ENCODE results near the gene MSN.
"Not testable (repeated sequence)": the region's sequence is repeated elsewhere in the genome, so short reads cannot be mapped to it uniquely, and the experiment has no call there.

Gene MSN

GRCh38 chrX:65720381-65720964, 53.0 kb downstream of the MSN start:
- DNase-seq = no peak

GRCh38 chrX:65723706-65724105, 56.3 kb downstream of the MSN start:
- no peak for DNase-seq

GRCh38 chrX:65726715-65727114, 59.3 kb downstream of the MSN start:
- DNase-seq = no peak

GRCh38 chrX:65731684-65732289, 64.3 kb downstream of the MSN start:
- no peak for DNase-seq

GRCh38 chrX:65740909-65741308, 73.5 kb downstream of the MSN start:
- no peak for DNase-seq

GRCh38 chrX:65741823-65742222, 74.4 kb downstream of the MSN start:
- no peak for DNase-seq

- no peak for DNase-seq
These were observed 77.5 kb downstream of the MSN start for GRCh38 chrX:65744965-65745364.

GRCh38 chrX:65745427-65745826, 78.0 kb downstream of the MSN start:
- DNase-seq = no peak

- DNase-seq = no peak
These were observed 78.5 kb downstream of the MSN start for GRCh38 chrX:65745992-65746391.

GRCh38 chrX:65750674-65751469, 83.4 kb downstream of the MSN start:
- DNase-seq = no peak

GRCh38 chrX:65751519-65751918, 84.1 kb downstream of the MSN start:
- no peak for DNase-seq

GRCh38 chrX:65752294-65752693, 84.8 kb downstream of the MSN start:
- DNase-seq = no peak

GRCh38 chrX:65755786-65756185, 88.3 kb downstream of the MSN start:
- no peak for DNase-seq

- DNase-seq = no peak
These were observed 90.5 kb downstream of the MSN start for GRCh38 chrX:65757943-65758342.

- DNase-seq = no peak
These were observed 91.1 kb downstream of the MSN start for GRCh38 chrX:65758505-65758904.

GRCh38 chrX:65759525-65759924, 92.1 kb downstream of the MSN start:
- DNase-seq = not testable (repeated sequence)

GRCh38 chrX:65769564-65770292, 102.3 kb downstream of the MSN start:
- DNase-seq = no peak

GRCh38 chrX:65772842-65773241, 105.4 kb downstream of the MSN start:
- no peak for DNase-seq

GRCh38 chrX:65781845-65782244, 114.4 kb downstream of the MSN start:
- no peak for DNase-seq

- DNase-seq = no peak
These were observed 116.3 kb downstream of the MSN start for GRCh38 chrX:65783746-65784145.
